Measurements from ENCODE around the gene ZDHHC5. TPM values are rescaled to one million over a fixed set of nuclear protein-coding genes. Genes with fewer than 3 reads are reported as not detected.

ZDHHC5 gene
- total and polyA plus RNA-seq, 2 of the 13 experiments (the other 11 are each of a cell fraction or from before 2014, with no cell fraction given), result 26.6 to 34.0 TPM

DNA sequence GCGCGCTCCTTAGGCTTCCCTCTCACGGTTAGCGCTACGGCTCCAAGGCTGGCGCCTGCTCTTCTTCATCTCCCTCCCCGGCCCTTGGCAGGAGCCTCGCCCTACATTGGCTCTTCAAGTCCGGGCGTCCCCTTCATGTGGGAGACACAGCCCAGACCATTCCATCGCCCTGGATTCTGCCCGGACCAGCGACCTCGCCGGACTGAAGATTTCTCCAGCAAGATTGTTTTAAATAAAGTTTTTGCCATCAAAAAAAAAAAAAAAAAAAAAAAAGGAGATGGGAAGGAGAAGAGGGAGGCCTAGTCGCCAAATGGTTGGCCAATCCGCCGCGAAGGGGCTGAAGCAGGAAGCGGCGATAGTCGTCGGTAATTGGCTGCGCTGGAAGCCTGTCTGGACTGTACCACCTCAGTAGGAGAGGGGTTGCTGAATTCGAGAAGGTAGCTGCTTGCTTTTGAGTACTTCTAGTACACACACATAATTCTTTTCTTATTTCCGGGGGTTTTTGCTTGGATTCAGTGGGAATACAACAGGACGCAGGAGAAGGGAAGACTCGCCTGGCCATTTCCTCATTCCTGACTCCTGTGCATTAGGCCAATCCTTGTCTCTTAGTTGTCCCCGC, 688 bp upstream of the ZDHHC5 start (continued):
- TF ChIP-seq ZNF44 (CRISPR knock-in tag; IDR thresholded peaks at IDR 0.05) (no peak), ARID4A (CRISPR knock-in tag; IDR thresholded peaks at IDR 0.05; ENCODE audit: borderline replicate concordance) (peak; percentile 36; the same call in 1 of the 2 replicates), MYC (CRISPR knock-in tag; IDR thresholded peaks at IDR 0.05; ENCODE audit: borderline replicate concordance) (0 out of 2 replicates have a peak, but pooled peaks have one; percentile 59), NCOR1 (IDR thresholded peaks at IDR 0.05; ENCODE audit: borderline replicate concordance, low read length) (no peak), SMARCC2 (IDR thresholded peaks at IDR 0.05) (no peak), ASH2L (IDR thresholded peaks at IDR 0.05; ENCODE audit: insufficient read length, low read depth, low read length) (peak; percentile 73), ZNF766 (CRISPR knock-in tag; IDR thresholded peaks at IDR 0.05; ENCODE audit: borderline replicate concordance) (no peak), NFYC (CRISPR knock-in tag; IDR thresholded peaks at IDR 0.05) (peak; percentile 82), NBN (conservative IDR thresholded peaks at IDR 0.05) (no peak), TBX2 (CRISPR knock-in tag; IDR thresholded peaks at IDR 0.05; ENCODE audit: borderline replicate concordance) (no peak; the same call in 1 of the 2 replicates), ZNF414 (CRISPR knock-in tag; IDR thresholded peaks at IDR 0.05) (no peak), POLR2G (IDR thresholded peaks at IDR 0.05; ENCODE audit: low read depth, low read length) (peak; percentile 73), IKZF1 (IDR thresholded peaks at IDR 0.05) (no peak), NR0B2 (CRISPR knock-in tag; IDR thresholded peaks at IDR 0.05) (no peak)
- TF ChIP-seq, protein P1, sequence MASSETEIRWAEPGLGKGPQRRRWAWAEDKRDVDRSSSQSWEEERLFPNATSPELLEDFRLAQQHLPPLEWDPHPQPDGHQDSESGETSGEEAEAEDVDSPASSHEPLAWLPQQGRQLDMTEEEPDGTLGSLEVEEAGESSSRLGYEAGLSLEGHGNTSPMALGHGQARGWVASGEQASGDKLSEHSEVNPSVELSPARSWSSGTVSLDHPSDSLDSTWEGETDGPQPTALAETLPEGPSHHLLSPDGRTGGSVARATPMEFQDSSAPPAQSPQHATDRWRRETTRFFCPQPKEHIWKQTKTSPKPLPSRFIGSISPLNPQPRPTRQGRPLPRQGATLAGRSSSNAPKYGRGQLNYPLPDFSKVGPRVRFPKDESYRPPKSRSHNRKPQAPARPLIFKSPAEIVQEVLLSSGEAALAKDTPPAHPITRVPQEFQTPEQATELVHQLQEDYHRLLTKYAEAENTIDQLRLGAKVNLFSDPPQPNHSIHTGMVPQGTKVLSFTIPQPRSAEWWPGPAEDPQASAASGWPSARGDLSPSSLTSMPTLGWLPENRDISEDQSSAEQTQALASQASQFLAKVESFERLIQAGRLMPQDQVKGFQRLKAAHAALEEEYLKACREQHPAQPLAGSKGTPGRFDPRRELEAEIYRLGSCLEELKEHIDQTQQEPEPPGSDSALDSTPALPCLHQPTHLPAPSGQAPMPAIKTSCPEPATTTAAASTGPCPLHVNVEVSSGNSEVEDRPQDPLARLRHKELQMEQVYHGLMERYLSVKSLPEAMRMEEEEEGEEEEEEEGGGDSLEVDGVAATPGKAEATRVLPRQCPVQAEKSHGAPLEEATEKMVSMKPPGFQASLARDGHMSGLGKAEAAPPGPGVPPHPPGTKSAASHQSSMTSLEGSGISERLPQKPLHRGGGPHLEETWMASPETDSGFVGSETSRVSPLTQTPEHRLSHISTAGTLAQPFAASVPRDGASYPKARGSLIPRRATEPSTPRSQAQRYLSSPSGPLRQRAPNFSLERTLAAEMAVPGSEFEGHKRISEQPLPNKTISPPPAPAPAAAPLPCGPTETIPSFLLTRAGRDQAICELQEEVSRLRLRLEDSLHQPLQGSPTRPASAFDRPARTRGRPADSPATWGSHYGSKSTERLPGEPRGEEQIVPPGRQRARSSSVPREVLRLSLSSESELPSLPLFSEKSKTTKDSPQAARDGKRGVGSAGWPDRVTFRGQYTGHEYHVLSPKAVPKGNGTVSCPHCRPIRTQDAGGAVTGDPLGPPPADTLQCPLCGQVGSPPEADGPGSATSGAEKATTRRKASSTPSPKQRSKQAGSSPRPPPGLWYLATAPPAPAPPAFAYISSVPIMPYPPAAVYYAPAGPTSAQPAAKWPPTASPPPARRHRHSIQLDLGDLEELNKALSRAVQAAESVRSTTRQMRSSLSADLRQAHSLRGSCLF (CRISPR knock-in tag; IDR thresholded peaks at IDR 0.05; ENCODE audit: borderline replicate concordance), result no peak
